Large intestine (tissue), 3 donors: ENCODE data around the gene RERE. TPM values are rescaled to one million over a fixed set of nuclear protein-coding genes. Genes with fewer than 3 reads are reported as not detected.

ENCODE experiments used
- DNase-seq, 2 donors: peaks; one replicate each; pipeline versions ENCODE4 v3.0.0 to v3.0.0-alpha.2; 2013
- H3K27ac ChIP-seq: one replicate; pipeline ENCODE4 v1.5.1; 2013; ENCODE audit warnings: low read length
- H3K27me3 ChIP-seq: 2 replicates; pipeline ENCODE4 v1.6.1; 2013; ENCODE audit warnings: low read length; ENCODE audit not compliant: control insufficient read depth, insufficient read depth
- H3K36me3 ChIP-seq: 2 replicates; pipeline ENCODE4 v1.6.1; 2013; ENCODE audit warnings: low read length; ENCODE audit not compliant: control insufficient read depth, insufficient read depth
- H3K4me1 ChIP-seq: one replicate; pipeline ENCODE4 v1.6.1; 2013; ENCODE audit warnings: low read length; ENCODE audit not compliant: control insufficient read depth, insufficient read depth
- H3K4me3 ChIP-seq: one replicate; pipeline ENCODE4 v1.5.1; 2013; ENCODE audit warnings: low read length
- H3K9me3 ChIP-seq: one replicate; pipeline ENCODE4 v1.6.1; 2013; ENCODE audit warnings: mild to moderate bottlenecking, low read depth, low read length, moderate library complexity; ENCODE audit not compliant: control insufficient read depth
- WGBS: methylation state at CpG from one replicate; pipeline ENCODE4 v1.1.5; 2013; ENCODE audit warnings: low lambda C conversion rate; ENCODE audit not compliant: insufficient coverage; 5-methylcytosine and 5-hydroxymethylcytosine counted together
- polyA plus RNA-seq: library from polyadenylated mRNA; unstranded; fragments of 120-200 nt; gene quantifications from one replicate; pipeline ENCODE4 v1.2.1, GENCODE V29; 2013

RERE gene
- polyA plus RNA-seq, 1 donor, result 62.3 TPM

DNA sequence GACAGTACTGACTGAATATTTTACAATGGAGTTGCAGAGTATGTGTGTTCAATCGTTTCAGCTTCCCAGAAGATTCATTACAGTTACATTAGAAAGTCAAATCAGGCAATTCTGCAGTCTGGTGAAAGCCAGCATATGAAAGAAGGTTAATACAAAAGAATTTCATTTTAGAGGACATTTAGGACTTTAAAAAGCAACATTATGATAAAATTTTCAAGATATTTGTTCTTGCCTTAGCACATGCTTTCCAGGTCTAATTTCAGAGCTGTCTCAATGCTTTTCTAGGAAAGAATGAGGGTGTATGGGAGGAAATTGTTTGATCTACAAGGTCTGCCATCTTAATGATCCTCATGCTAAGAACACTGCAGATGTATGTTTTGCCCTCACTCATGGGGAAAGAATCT is 63.2 kb downstream of the RERE start:
- no peaks in the 10 kb centered on the region for H3K4me1 ChIP-seq
- no peaks in the 10 kb centered on the region for H3K9me3 ChIP-seq
- WGBS, result no CpG with 5 or more reads among the region's 1 CpG
- H3K4me3 ChIP-seq, result no peak overlapping the region
- no peaks in the 10 kb centered on the region for H3K36me3 ChIP-seq
- DNase-seq, result no peak
- H3K27ac ChIP-seq, result no peak overlapping the region
- H3K27me3 ChIP-seq, result no peaks in the 10 kb centered on the region

DNA sequence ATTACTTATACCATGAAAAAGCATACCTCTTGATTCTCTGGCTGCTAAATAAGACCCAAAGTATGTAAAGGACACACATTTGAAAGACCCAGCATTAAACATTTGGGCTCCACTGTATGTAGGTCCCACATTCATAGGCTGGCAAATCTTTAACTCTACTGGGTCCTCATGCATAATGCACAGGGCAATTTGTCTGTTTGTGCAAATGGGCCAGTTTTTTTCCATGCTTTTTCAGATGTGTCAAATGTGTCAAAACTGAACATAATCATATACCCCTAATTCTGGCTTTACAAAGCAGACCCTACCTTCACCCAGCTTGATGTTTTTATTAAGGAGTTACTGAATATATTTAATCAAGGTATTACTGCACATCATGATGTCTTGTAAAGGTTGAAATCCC is 63.7 kb downstream of the RERE start:
- no peaks in the 10 kb centered on the region for H3K9me3 ChIP-seq
- H3K36me3 ChIP-seq, result no peaks in the 10 kb centered on the region

DNA sequence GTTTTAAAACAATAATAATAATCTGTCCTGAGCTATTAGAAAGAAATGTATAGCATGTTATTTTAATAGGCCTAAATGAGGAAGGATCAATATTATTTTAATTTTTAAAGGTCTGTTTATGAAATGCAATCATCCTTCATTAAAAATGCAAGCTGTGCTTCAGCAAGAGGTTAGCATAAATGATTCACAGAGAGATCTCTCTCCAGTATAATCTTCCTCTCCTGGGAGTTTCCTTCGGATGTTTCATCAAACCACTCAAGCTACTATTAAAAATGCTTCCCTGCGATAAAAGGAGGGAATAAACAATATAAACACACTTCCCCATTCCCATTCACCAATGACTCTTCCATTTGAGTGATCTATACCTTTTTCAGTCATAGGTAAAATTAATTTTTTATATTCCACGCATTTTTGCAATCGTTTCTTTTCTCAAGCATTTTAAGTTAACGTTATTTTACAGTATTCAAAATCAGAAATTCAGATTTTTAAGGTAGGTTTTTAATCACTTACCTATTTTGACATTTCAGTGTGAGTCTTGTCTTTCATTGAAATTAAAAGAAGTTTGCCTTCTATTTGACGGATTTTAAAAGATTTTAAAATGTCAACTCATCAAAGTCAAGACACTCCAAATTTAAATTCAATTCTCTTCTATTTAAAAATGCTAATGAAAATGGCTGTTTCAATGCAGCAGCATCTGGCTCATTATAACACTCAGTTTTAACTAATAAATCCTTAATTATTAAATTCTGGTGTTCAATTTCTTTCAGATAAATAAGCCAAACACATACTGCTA is 64.3 kb downstream of the RERE start:
- no peaks in the 10 kb centered on the region for H3K4me1 ChIP-seq
- H3K27ac ChIP-seq, result no peak overlapping the region
- WGBS, result 98% methylated on average over 4 of the region's 6 CpGs
- DNase-seq, result no peak
- H3K9me3 ChIP-seq, result no peaks in the 10 kb centered on the region
- no peaks in the 10 kb centered on the region for H3K27me3 ChIP-seq
- no peaks in the 10 kb centered on the region for H3K36me3 ChIP-seq
- H3K4me3 ChIP-seq, result no peak overlapping the region

More for the DNA sequence above, 63.7 kb downstream of the RERE start:
- Histone ChIP-seq H3K4me3 (no peak overlapping the region), H3K27ac (no peak overlapping the region), H3K27me3 (no peaks in the 10 kb centered on the region), H3K4me1 (no peaks in the 10 kb centered on the region)
- DNase-seq, result no peak

DNA sequence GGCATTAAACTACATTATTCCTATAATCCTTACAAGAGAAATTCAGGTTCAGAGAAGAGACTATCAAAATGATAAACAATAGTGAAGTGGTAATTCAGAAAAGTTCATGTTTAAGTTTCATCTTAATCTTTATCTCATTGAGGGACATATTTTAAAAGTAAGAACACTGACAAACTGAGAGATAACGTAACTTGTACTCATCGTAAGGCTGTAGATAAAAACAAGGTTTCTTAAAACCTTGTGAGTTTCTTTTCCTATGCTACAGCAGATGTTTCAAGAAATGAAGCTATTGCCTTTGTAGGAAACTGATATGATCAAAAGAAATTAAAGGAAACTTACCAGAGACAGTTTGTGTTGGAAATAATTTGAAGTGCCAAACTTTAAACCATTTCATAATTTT is 65.0 kb downstream of the RERE start:
- Histone ChIP-seq H3K9me3 (no peaks in the 10 kb centered on the region), H3K27ac (no peak overlapping the region), H3K4me3 (no peak overlapping the region), H3K4me1 (no peaks in the 10 kb centered on the region), H3K36me3 (no peaks in the 10 kb centered on the region), H3K27me3 (no peaks in the 10 kb centered on the region)
- 100% methylated on average over 1 of the region's 2 CpGs for WGBS
- no peak for DNase-seq

DNA sequence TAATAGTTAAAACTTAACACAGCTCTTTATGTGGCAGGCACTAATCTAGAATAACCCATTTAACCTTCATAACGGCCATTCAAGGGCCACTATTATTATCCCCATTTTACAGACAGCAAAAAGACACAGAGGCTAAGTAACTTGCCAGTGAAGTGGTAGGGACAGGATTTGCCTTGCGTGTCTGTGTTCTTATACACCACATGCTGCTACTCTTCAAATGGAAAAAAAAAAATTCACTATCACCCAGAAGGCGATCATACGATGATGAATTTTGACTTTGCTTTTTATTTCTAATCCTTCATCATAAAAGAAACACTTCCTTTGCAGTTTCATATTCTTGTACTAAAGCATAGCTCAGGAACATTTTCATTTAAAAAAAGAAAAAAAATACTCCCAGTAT is 65.5 kb downstream of the RERE start:
- Histone ChIP-seq H3K36me3 (no peaks in the 10 kb centered on the region), H3K4me3 (no peak overlapping the region), H3K4me1 (no peaks in the 10 kb centered on the region), H3K27me3 (no peaks in the 10 kb centered on the region), H3K27ac (no peak overlapping the region), H3K9me3 (no peaks in the 10 kb centered on the region)
- WGBS, result no CpG with 5 or more reads among the region's 4 CpGs
- DNase-seq, result no peak

DNA sequence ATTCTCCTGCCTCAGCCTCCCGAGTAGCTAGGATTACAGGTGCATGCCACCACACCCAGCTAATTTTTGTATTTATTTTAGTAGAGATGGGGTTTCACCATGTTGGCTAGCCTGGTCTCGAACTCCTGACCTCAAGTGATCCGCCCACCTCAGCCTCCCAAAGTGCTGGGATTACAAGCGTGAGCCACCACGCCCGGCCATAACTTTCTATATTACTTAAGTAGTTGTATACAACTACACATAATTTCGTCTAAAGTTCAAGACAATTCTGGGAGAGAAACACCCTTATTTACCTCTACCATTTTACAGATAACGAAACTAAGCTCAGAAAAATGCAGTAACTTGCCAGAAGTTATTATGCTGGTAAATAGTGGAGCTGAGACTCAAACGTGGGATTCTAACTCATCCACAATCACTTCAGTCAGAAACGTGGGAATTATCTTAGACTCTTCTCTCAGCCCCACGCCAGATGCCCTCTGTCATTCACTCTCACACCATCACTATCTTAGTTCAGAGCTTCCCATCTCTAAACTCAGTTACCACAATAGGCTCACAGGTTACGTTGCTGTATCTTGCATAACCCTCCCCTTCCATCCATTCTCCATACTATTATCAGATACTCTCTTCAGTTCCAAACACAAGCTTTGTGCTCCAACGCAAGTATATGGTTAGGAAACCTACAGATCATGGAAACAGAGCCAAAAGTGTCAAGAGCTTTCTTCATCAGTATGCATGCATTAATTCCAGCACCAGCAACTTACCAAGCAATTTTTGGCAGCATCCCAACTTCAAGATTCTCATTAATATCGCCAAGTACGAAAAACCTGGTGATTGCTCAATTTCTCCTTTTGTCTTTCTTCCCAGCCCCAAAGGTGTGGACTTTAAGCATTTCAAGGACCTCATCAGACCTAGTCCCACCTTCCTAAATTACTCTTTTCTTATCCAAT is 69.3 kb downstream of the RERE start:
- Histone ChIP-seq H3K27me3 (no peaks in the 10 kb centered on the region), H3K4me1 (peaks cover 3% of the 10 kb centered on the region), H3K4me3 (no peak overlapping the region), H3K9me3 (no peaks in the 10 kb centered on the region), H3K27ac (no peak overlapping the region), H3K36me3 (no peaks in the 10 kb centered on the region)
- DNase-seq, result no peak
- WGBS, result 62% methylated on average over 4 of the region's 15 CpGs

DNA sequence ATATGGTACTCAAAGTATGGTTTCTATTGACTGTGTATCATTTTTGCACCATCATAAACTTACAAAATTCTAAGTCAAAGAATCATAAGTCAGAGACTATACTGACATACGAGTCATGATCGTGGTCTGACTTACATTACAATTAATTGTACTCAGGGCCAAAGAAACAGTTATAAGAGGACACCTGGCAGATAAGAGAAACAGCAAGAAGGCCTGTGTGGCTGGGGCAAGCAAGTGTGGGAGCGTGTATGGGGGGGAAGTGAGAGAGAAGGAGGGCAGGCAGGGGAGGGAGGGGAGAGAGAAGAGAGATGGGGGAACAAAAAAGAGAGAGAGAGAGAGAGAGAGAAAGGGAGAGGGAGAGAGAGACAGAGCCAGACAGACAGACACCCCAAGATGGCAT is 70.9 kb downstream of the RERE start:
- Histone ChIP-seq H3K4me1 (peaks cover 9% of the 10 kb centered on the region), H3K27ac (no peak overlapping the region), H3K36me3 (no peaks in the 10 kb centered on the region), H3K27me3 (no peaks in the 10 kb centered on the region), H3K9me3 (no peaks in the 10 kb centered on the region), H3K4me3 (no peak overlapping the region)
- 92% methylated on average over 2 of the region's 3 CpGs for WGBS
- no peak for DNase-seq

DNA sequence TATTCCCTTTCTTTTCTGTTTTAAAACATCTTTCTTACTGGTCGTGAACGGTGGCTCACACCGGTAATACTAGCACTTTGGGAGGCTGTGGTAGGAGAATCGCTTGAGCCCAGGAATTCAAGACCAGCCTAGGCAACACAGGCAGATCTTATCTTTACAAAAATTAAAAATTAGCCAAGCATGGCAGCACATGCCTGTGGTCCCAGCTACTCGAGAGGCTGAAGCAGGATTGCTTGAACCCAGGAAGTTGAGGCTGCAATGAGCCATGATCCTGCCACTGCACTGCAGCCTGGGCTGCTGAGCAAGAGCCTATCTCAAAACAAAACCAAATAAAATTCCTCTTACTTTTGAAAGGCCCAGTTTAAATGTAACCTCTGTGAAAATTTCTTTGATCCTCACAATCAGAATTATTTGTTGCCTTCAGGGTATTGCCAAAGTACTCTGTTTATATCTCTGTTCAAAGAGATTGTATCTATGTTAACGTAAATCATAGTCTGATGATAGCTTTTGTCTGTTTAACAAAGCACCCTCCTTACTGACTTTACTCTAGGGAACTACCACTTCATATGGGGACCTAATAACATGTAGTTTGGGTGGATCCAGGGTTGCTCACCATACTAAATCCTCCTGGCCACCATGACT is 71.6 kb downstream of the RERE start:
- DNase-seq, result no peak
- Histone ChIP-seq H3K4me1 (peaks cover 9% of the 10 kb centered on the region), H3K9me3 (no peaks in the 10 kb centered on the region), H3K27me3 (no peaks in the 10 kb centered on the region), H3K4me3 (no peak overlapping the region), H3K27ac (no peak overlapping the region), H3K36me3 (no peaks in the 10 kb centered on the region)
- WGBS, result 80% methylated on average over 1 of the region's 6 CpGs

DNA sequence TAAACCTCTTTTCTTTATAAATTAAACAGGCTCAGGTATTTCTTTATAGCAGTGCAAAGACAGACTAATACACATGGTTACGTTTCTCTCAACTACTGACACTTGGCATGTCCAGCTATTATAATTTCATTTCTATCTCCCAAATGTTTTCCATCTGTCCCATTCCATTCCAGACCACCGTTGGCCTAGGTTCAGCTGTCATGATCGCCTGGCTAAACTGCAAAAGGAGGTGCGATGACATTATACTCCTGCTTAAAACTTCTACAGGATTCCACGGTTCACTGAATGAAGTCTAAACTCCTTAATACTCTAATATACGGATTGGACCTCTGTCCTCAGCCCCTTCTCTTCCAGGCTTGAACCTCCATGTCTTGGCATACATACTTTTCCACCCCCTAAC is 72.1 kb downstream of the RERE start:
- H3K36me3 ChIP-seq, result no peaks in the 10 kb centered on the region
- no peak overlapping the region for H3K4me3 ChIP-seq

More for the DNA sequence above, 72.1 kb downstream of the RERE start:
- no peak overlapping the region for H3K27ac ChIP-seq
- H3K4me1 ChIP-seq, result peaks cover 9% of the 10 kb centered on the region
- no peaks in the 10 kb centered on the region for H3K9me3 ChIP-seq
- H3K27me3 ChIP-seq, result no peaks in the 10 kb centered on the region
- no CpG with 5 or more reads among the region's 6 CpGs for WGBS
- no peak for DNase-seq
